OCI-LY1 (cell line): ENCODE measurements around the gene UPK3BL1.
"Not testable (repeated sequence)": the region's sequence is repeated elsewhere in the genome, so short reads cannot be mapped to it uniquely, and the experiment has no call there.

Experiments
- CTCF ChIP-seq: fragments of 200-600 bp; sonication (generic), shearing (Covaris generic); IDR thresholded peaks from 2 replicates; pipeline ENCODE4 v1.5.1; 2017; ENCODE audit warnings: mild to moderate bottlenecking, antibody characterized with exemption, low read length, moderate library complexity, mixed read lengths
- EZH2 ChIP-seq: fragments of 200-600 bp; sonication (generic), shearing (Covaris generic); IDR thresholded peaks from 2 replicates; pipeline ENCODE4 v1.8.0; 2017; ENCODE audit warnings: borderline replicate concordance, mixed run types, mild to moderate bottlenecking, antibody characterized with exemption, low read length, moderate library complexity, mixed read lengths

GRCh38 chr7:102667523-102667922 lies 24.9 kb upstream of the UPK3BL1 start:
- not testable (repeated sequence) for TF ChIP-seq CTCF, EZH2
